Measurements from ENCODE around the gene DOP1A. TPM values are rescaled to one million over a fixed set of nuclear protein-coding genes. Genes with fewer than 3 reads are reported as not detected.

DOP1A gene
- total RNA-seq, 1 experiment from 2014 or later: 17.0 TPM

- H3K9ac ChIP-seq (ENCODE audit: extremely low read depth, insufficient read length, low read length): no peak overlapping the region
- no peak overlapping the region for H3T11ph ChIP-seq (ENCODE audit: low read length)
- no peak overlapping the region for H3K4me2 ChIP-seq (ENCODE audit: insufficient read depth, insufficient read length, low read length)
- H4K20me1 ChIP-seq (ENCODE audit: control insufficient read depth, insufficient read depth, insufficient read length): no peaks in the 10 kb centered on the region
- Mint-ChIP-seq H3K9me3 (no peaks in the 10 kb centered on the region), H3K4me1 (no peaks in the 10 kb centered on the region), H3K36me3 (ENCODE audit: insufficient read depth in 1 of 3, low read depth in 3 of 3) (peaks cover 0 to 9% (median 4%) of the 10 kb centered on the region in 3 experiments; a peak in 3 of 7 replicates), H3K4me3 (no peak overlapping the region), H3K27ac (no peak overlapping the region), H3K27me3 (ENCODE audit: low read depth) (no peaks in the 10 kb centered on the region)
- H2BK120ac ChIP-seq (ENCODE audit: low read depth, low read length, poor library complexity, severe bottlenecking): no peak overlapping the region
- H3K4me1 ChIP-seq (ENCODE audit: insufficient read depth, low read length): no peaks in the 10 kb centered on the region
- WGBS (ENCODE audit: extremely low coverage, insufficient read length, low lambda C conversion rate): no CpG with 5 or more reads among the region's 1 CpG
- H3K27me3 ChIP-seq (ENCODE audit: insufficient read depth, low read length): no peaks in the 10 kb centered on the region
- H2BK5ac ChIP-seq (ENCODE audit: insufficient read length, low read length): no peak overlapping the region
- H2BK12ac ChIP-seq (ENCODE audit: insufficient read length, low read depth, low read length): no peak overlapping the region
- H4K91ac ChIP-seq (ENCODE audit: insufficient read length, low read depth, low read length): no peak overlapping the region
- no peak overlapping the region for H3K56ac ChIP-seq (ENCODE audit: insufficient read length, low read depth, low read length)
- no peak overlapping the region for H2BK20ac ChIP-seq (ENCODE audit: low read depth, low read length, poor library complexity, severe bottlenecking)
- H2AK5ac ChIP-seq (ENCODE audit: insufficient read length, low read length): no peak overlapping the region
- TF ChIP-seq, protein P1, sequence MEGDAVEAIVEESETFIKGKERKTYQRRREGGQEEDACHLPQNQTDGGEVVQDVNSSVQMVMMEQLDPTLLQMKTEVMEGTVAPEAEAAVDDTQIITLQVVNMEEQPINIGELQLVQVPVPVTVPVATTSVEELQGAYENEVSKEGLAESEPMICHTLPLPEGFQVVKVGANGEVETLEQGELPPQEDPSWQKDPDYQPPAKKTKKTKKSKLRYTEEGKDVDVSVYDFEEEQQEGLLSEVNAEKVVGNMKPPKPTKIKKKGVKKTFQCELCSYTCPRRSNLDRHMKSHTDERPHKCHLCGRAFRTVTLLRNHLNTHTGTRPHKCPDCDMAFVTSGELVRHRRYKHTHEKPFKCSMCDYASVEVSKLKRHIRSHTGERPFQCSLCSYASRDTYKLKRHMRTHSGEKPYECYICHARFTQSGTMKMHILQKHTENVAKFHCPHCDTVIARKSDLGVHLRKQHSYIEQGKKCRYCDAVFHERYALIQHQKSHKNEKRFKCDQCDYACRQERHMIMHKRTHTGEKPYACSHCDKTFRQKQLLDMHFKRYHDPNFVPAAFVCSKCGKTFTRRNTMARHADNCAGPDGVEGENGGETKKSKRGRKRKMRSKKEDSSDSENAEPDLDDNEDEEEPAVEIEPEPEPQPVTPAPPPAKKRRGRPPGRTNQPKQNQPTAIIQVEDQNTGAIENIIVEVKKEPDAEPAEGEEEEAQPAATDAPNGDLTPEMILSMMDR (conservative IDR thresholded peaks at IDR 0.05): no peak
- H3K23me2 ChIP-seq (ENCODE audit: insufficient read length, low read depth, low read length, poor library complexity, severe bottlenecking): no peaks in the 10 kb centered on the region
- no peak overlapping the region for H4K8ac ChIP-seq (replicated peaks; ENCODE audit: insufficient read length, low read depth, low read length)
- H3K27ac ChIP-seq (ENCODE audit: insufficient read length, low read depth, low read length): no peak overlapping the region
- no peak overlapping the region for H3K23ac ChIP-seq (ENCODE audit: insufficient read length, low read depth, low read length)
- no peak overlapping the region for H3K18ac ChIP-seq (ENCODE audit: insufficient read length, low read depth, low read length)
- H3K9me3 ChIP-seq (ENCODE audit: control insufficient read depth, low read depth, low read length): no peaks in the 10 kb centered on the region
- no peak for DNase-seq
- no peaks in the 10 kb centered on the region for H3K79me1 ChIP-seq (ENCODE audit: insufficient read depth, low read depth, low read length, poor library complexity, severe bottlenecking)
- H3K79me2 ChIP-seq (ENCODE audit: insufficient read depth, low read length): no peaks in the 10 kb centered on the region
- no peak overlapping the region for H3K14ac ChIP-seq (ENCODE audit: insufficient read depth, low read length)
- H2AFZ ChIP-seq (ENCODE audit: low read length): no peak overlapping the region
- no peak overlapping the region for H2BK15ac ChIP-seq (ENCODE audit: low read depth, low read length)
- H3K4ac ChIP-seq (ENCODE audit: low read depth, low read length): no peak overlapping the region
- H4K5ac ChIP-seq (ENCODE audit: insufficient read length, low read depth, low read length): no peak overlapping the region
Measured at GRCh38 chr6:83117802-83118201, 50.3 kb downstream of the DOP1A start.

Measured in H9 (cell line).